ENCODE data around the gene RBM45.
A peak's percentile ranks its signal among the peaks of the same experiment; 100 is the strongest.

RBM45 gene

GRCh38 chr2:178101321-178102079 lies 10.7 kb upstream of the RBM45 start:
- Histone ChIP-seq H2BK15ac (replicated peaks; ENCODE audit: low read depth) (no peak overlapping the region), H3K4me1 (ENCODE audit: control insufficient read depth, low read depth, low read length) (no peaks in the 10 kb centered on the region), H3K23ac (ENCODE audit: low read length) (no peak overlapping the region), H2AK5ac (ENCODE audit: low read length) (no peak overlapping the region), H4K5ac (ENCODE audit: low read length) (no peak overlapping the region), H3K27ac (ENCODE audit: low read depth, low read length) (no peak overlapping the region), H3K36me3 (ENCODE audit: control insufficient read depth, insufficient read depth, low read length) (no peaks in the 10 kb centered on the region), H3K4me3 (ENCODE audit: low read length) (no peak overlapping the region), H3K79me2 (ENCODE audit: control insufficient read depth, insufficient read depth, low read length) (no peaks in the 10 kb centered on the region), H3K9ac (ENCODE audit: low read length) (no peak overlapping the region), H3K79me1 (ENCODE audit: low read length) (no peaks in the 10 kb centered on the region), H2BK120ac (ENCODE audit: low read depth, low read length) (no peak overlapping the region), H3K56ac (ENCODE audit: low read length) (no peak overlapping the region), H2BK5ac (ENCODE audit: low read length) (no peak overlapping the region), H4K8ac (ENCODE audit: low read depth, low read length) (no peak overlapping the region), H3K4me2 (ENCODE audit: low read length) (no peak overlapping the region), H3K18ac (ENCODE audit: low read length) (no peak overlapping the region), H3K4ac (ENCODE audit: low read depth, low read length) (no peak overlapping the region), H3K27me3 (ENCODE audit: insufficient read depth, low read length, poor library complexity) (no peaks in the 10 kb centered on the region)
- DNase-seq: peak; percentile 23
- no CpG with 5 or more reads among the region's 3 CpGs for WGBS (ENCODE audit: extremely low coverage, insufficient coverage, low lambda C conversion rate)

DNA sequence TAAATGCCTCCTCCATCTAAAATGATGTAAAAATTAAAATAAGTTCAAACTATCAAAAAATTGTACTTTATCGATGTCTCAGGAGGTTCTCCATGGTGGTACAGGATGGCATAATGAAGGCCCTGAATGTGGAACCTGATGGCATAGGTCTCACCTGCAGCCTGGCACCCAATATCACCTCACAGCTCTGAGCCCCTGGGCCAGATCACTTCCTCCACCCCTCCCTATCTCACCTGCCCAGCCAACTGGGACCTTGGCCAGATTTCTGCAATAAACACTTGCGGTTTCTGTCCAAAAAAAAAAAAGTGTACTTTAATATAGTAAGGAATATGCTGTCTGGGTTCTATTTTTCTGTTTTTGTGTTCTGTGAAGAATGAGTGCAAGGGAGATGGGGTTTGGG lies 6.7 kb upstream of the RBM45 start:
- Histone ChIP-seq H3K23ac (ENCODE audit: low read length) (no peak overlapping the region), H3K27ac (ENCODE audit: low read depth, low read length) (no peak overlapping the region), H2BK120ac (ENCODE audit: low read depth, low read length) (no peak overlapping the region), H2AK5ac (ENCODE audit: low read length) (no peak overlapping the region), H3K4me3 (ENCODE audit: low read length) (no peak overlapping the region), H3K4me2 (ENCODE audit: low read length) (no peak overlapping the region), H2BK15ac (replicated peaks; ENCODE audit: low read depth) (no peak overlapping the region), H3K27me3 (ENCODE audit: insufficient read depth, low read length, poor library complexity) (no peaks in the 10 kb centered on the region), H4K8ac (ENCODE audit: low read depth, low read length) (no peak overlapping the region), H4K5ac (ENCODE audit: low read length) (no peak overlapping the region), H2BK5ac (ENCODE audit: low read length) (no peak overlapping the region), H3K4me1 (ENCODE audit: control insufficient read depth, low read depth, low read length) (no peaks in the 10 kb centered on the region), H3K36me3 (ENCODE audit: control insufficient read depth, insufficient read depth, low read length) (no peaks in the 10 kb centered on the region), H3K79me1 (ENCODE audit: low read length) (no peaks in the 10 kb centered on the region), H3K9ac (ENCODE audit: low read length) (no peak overlapping the region), H3K4ac (ENCODE audit: low read depth, low read length) (no peak overlapping the region), H3K79me2 (ENCODE audit: control insufficient read depth, insufficient read depth, low read length) (no peaks in the 10 kb centered on the region), H3K18ac (ENCODE audit: low read length) (no peak overlapping the region), H3K56ac (ENCODE audit: low read length) (no peak overlapping the region)
- WGBS (ENCODE audit: extremely low coverage, insufficient coverage, low lambda C conversion rate): no CpG with 5 or more reads among the region's 2 CpGs
- DNase-seq: no peak

- Histone ChIP-seq H2BK5ac (ENCODE audit: low read length) (no peak overlapping the region), H2BK120ac (ENCODE audit: low read depth, low read length) (no peak overlapping the region), H3K4me2 (ENCODE audit: low read length) (no peak overlapping the region), H4K8ac (ENCODE audit: low read depth, low read length) (no peak overlapping the region), H4K5ac (ENCODE audit: low read length) (no peak overlapping the region), H3K9ac (ENCODE audit: low read length) (no peak overlapping the region), H3K27ac (ENCODE audit: low read depth, low read length) (no peak overlapping the region), H2AK5ac (ENCODE audit: low read length) (no peak overlapping the region), H3K18ac (ENCODE audit: low read length) (no peak overlapping the region), H3K56ac (ENCODE audit: low read length) (no peak overlapping the region), H3K4me3 (ENCODE audit: low read length) (no peak overlapping the region), H3K79me2 (ENCODE audit: control insufficient read depth, insufficient read depth, low read length) (no peaks in the 10 kb centered on the region), H3K27me3 (ENCODE audit: insufficient read depth, low read length, poor library complexity) (no peaks in the 10 kb centered on the region), H3K23ac (ENCODE audit: low read length) (no peak overlapping the region), H3K79me1 (ENCODE audit: low read length) (no peaks in the 10 kb centered on the region), H3K36me3 (ENCODE audit: control insufficient read depth, insufficient read depth, low read length) (no peaks in the 10 kb centered on the region), H3K4ac (ENCODE audit: low read depth, low read length) (no peak overlapping the region), H2BK15ac (replicated peaks; ENCODE audit: low read depth) (no peak overlapping the region), H3K4me1 (ENCODE audit: control insufficient read depth, low read depth, low read length) (no peaks in the 10 kb centered on the region)
- DNase-seq: no peak
- no CpG with 5 or more reads among the region's 2 CpGs for WGBS (ENCODE audit: extremely low coverage, insufficient coverage, low lambda C conversion rate)
Measured at GRCh38 chr2:178106053-178106452, 6.2 kb upstream of the RBM45 start.

GRCh38 chr2:178108176-178108575 lies 4.1 kb upstream of the RBM45 start:
- Histone ChIP-seq H2BK120ac (ENCODE audit: low read depth, low read length) (no peak overlapping the region), H3K23ac (ENCODE audit: low read length) (no peak overlapping the region), H3K4me2 (ENCODE audit: low read length) (no peak overlapping the region), H3K36me3 (ENCODE audit: control insufficient read depth, insufficient read depth, low read length) (no peaks in the 10 kb centered on the region), H2AK5ac (ENCODE audit: low read length) (no peak overlapping the region), H3K4me1 (ENCODE audit: control insufficient read depth, low read depth, low read length) (no peaks in the 10 kb centered on the region), H3K4me3 (ENCODE audit: low read length) (no peak overlapping the region), H3K18ac (ENCODE audit: low read length) (no peak overlapping the region), H4K5ac (ENCODE audit: low read length) (no peak overlapping the region), H3K27me3 (ENCODE audit: insufficient read depth, low read length, poor library complexity) (no peaks in the 10 kb centered on the region), H3K79me2 (ENCODE audit: control insufficient read depth, insufficient read depth, low read length) (no peaks in the 10 kb centered on the region), H3K4ac (ENCODE audit: low read depth, low read length) (no peak overlapping the region), H2BK15ac (replicated peaks; ENCODE audit: low read depth) (no peak overlapping the region), H2BK5ac (ENCODE audit: low read length) (no peak overlapping the region), H4K8ac (ENCODE audit: low read depth, low read length) (no peak overlapping the region), H3K27ac (ENCODE audit: low read depth, low read length) (no peak overlapping the region), H3K56ac (ENCODE audit: low read length) (no peak overlapping the region), H3K9ac (ENCODE audit: low read length) (no peak overlapping the region), H3K79me1 (ENCODE audit: low read length) (peaks cover 2% of the 10 kb centered on the region)
- WGBS (ENCODE audit: extremely low coverage, insufficient coverage, low lambda C conversion rate): no CpG with 5 or more reads among the region's 21 CpGs
- no peak for DNase-seq

DNA sequence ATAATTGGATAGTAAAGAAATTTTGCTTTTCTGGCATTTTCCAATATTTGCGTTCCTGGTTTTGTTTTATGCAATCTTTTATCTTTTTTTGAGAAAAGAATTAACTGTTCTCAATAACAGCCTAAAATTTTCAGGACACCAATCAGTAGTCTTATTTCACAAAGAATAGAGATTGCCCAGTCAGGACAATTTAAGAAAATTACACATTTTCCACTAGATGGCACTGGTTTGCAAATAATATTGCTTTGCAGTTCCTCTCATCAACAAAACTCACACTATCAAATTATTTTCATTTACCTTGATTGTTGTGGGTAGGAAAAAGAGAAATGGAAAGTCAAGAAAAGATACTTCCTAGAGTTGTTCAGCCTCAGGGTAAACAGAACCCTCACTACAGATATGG lies 2.4 kb upstream of the RBM45 start:
- Histone ChIP-seq H2BK120ac (ENCODE audit: low read depth, low read length) (no peak overlapping the region), H3K4me2 (ENCODE audit: low read length) (no peak overlapping the region), H3K4me1 (ENCODE audit: control insufficient read depth, low read depth, low read length) (no peaks in the 10 kb centered on the region), H4K5ac (ENCODE audit: low read length) (no peak overlapping the region), H3K27me3 (ENCODE audit: insufficient read depth, low read length, poor library complexity) (no peaks in the 10 kb centered on the region), H3K18ac (ENCODE audit: low read length) (no peak overlapping the region), H3K36me3 (ENCODE audit: control insufficient read depth, insufficient read depth, low read length) (no peaks in the 10 kb centered on the region), H3K9ac (ENCODE audit: low read length) (no peak overlapping the region), H2BK5ac (ENCODE audit: low read length) (no peak overlapping the region), H2AK5ac (ENCODE audit: low read length) (no peak overlapping the region), H3K79me1 (ENCODE audit: low read length) (peaks cover 2% of the 10 kb centered on the region), H3K79me2 (ENCODE audit: control insufficient read depth, insufficient read depth, low read length) (no peaks in the 10 kb centered on the region), H3K56ac (ENCODE audit: low read length) (no peak overlapping the region), H3K23ac (ENCODE audit: low read length) (no peak overlapping the region), H3K4ac (ENCODE audit: low read depth, low read length) (no peak overlapping the region), H4K8ac (ENCODE audit: low read depth, low read length) (no peak overlapping the region), H2BK15ac (replicated peaks; ENCODE audit: low read depth) (no peak overlapping the region), H3K27ac (ENCODE audit: low read depth, low read length) (no peak overlapping the region), H3K4me3 (ENCODE audit: low read length) (no peak overlapping the region)
- peak; percentile 33 for DNase-seq
- no CpG with 5 or more reads among the region's 1 CpG for WGBS (ENCODE audit: extremely low coverage, insufficient coverage, low lambda C conversion rate)

- DNase-seq: no peak
- Histone ChIP-seq H3K9ac (ENCODE audit: low read length) (no peak overlapping the region), H3K79me1 (ENCODE audit: low read length) (peaks cover 2% of the 10 kb centered on the region), H3K27me3 (ENCODE audit: insufficient read depth, low read length, poor library complexity) (no peaks in the 10 kb centered on the region), H3K23ac (ENCODE audit: low read length) (no peak overlapping the region), H4K8ac (ENCODE audit: low read depth, low read length) (no peak overlapping the region), H3K4me2 (ENCODE audit: low read length) (no peak overlapping the region), H3K4me3 (ENCODE audit: low read length) (no peak overlapping the region), H3K4ac (ENCODE audit: low read depth, low read length) (no peak overlapping the region), H4K5ac (ENCODE audit: low read length) (no peak overlapping the region), H3K27ac (ENCODE audit: low read depth, low read length) (no peak overlapping the region), H3K56ac (ENCODE audit: low read length) (no peak overlapping the region), H3K4me1 (ENCODE audit: control insufficient read depth, low read depth, low read length) (no peaks in the 10 kb centered on the region), H2BK15ac (replicated peaks; ENCODE audit: low read depth) (no peak overlapping the region), H2BK120ac (ENCODE audit: low read depth, low read length) (no peak overlapping the region), H2AK5ac (ENCODE audit: low read length) (no peak overlapping the region), H2BK5ac (ENCODE audit: low read length) (no peak overlapping the region), H3K79me2 (ENCODE audit: control insufficient read depth, insufficient read depth, low read length) (no peaks in the 10 kb centered on the region), H3K18ac (ENCODE audit: low read length) (no peak overlapping the region), H3K36me3 (ENCODE audit: control insufficient read depth, insufficient read depth, low read length) (no peaks in the 10 kb centered on the region)
- no CpG with 5 or more reads among the region's 4 CpGs for WGBS (ENCODE audit: extremely low coverage, insufficient coverage, low lambda C conversion rate)
Measured at GRCh38 chr2:178110681-178111080, 1.6 kb upstream of the RBM45 start.

All from mesendoderm (in vitro differentiated cells).